ENCODE measurements around the gene MMRN2.

- TF ChIP-seq RAD21 (IDR thresholded peaks at IDR 0.05; ENCODE audit: low read depth) (no peak), YY1 (IDR thresholded peaks at IDR 0.05; ENCODE audit: low read depth) (no peak), EP300 (IDR thresholded peaks at IDR 0.05; ENCODE audit: borderline replicate concordance) (no peak), NFIC (IDR thresholded peaks at IDR 0.05) (no peak)
- TF ChIP-seq, protein P1, sequence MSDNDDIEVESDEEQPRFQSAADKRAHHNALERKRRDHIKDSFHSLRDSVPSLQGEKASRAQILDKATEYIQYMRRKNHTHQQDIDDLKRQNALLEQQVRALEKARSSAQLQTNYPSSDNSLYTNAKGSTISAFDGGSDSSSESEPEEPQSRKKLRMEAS (IDR thresholded peaks at IDR 0.05): no peak
Measured at GRCh38 chr10:86914734-86915133, 42.7 kb downstream of the MMRN2 start.

All from Ishikawa (cell line).